SK-N-MC (cell line): ENCODE data around the gene CLASP1.
"Not testable (repeated sequence)": the region's sequence is repeated elsewhere in the genome, so short reads cannot be mapped to it uniquely, and the experiment has no call there.

Source experiments
- DNase-seq: peaks from one replicate; pipeline ENCODE4 v3.0.0-alpha.2; 2011; ENCODE audit warnings: low read depth, low spot score
- H3K27ac ChIP-seq: fragments of 200-600 bp; sonication (generic); 2 replicates; pipeline ENCODE4 v1.5.1; 2016; ENCODE audit warnings: mixed run types
- H3K36me3 ChIP-seq: fragments of 200-600 bp; sonication (generic); 2 replicates; pipeline ENCODE4 v1.6.1; 2017; ENCODE audit warnings: antibody characterized with exemption, low read length, mixed read lengths; ENCODE audit not compliant: insufficient read depth
- H3K4me3 ChIP-seq: fragments of 200-600 bp; sonication (generic); 2 replicates; pipeline ENCODE4 v1.5.1; 2016
- H3K9ac ChIP-seq: fragments of 200-600 bp; sonication (generic); 2 replicates; pipeline ENCODE4 v1.8.0; 2017; ENCODE audit warnings: mixed run types, mixed read lengths; ENCODE audit not compliant: insufficient read length
- H3K9me3 ChIP-seq: fragments of 200-600 bp; sonication (generic); 2 replicates; pipeline ENCODE4 v1.6.1; 2017; ENCODE audit warnings: low read depth, mild to moderate bottlenecking, antibody characterized with exemption, low read length, moderate library complexity, mixed read lengths
- EZH2 ChIP-seq: fragments of 200-600 bp; sonication (generic); IDR thresholded peaks from one replicate; pipeline ENCODE4 v1.6.1; 2017; ENCODE audit warnings: antibody characterized with exemption
- FOXP2 ChIP-seq: optimal IDR thresholded peaks from 2 replicates; pipeline ENCODE3; 2011; ENCODE audit warnings: mild to moderate bottlenecking, moderate library complexity; ENCODE audit not compliant: insufficient read depth; ENCODE audit errors: extremely low read length, control extremely low read depth
- POLR2AphosphoS5 ChIP-seq: IDR thresholded peaks from 2 replicates; pipeline ENCODE4 v1.6.1; 2012; ENCODE audit warnings: mild to moderate bottlenecking, low read depth, low read length, borderline replicate concordance

Gene CLASP1

DNA sequence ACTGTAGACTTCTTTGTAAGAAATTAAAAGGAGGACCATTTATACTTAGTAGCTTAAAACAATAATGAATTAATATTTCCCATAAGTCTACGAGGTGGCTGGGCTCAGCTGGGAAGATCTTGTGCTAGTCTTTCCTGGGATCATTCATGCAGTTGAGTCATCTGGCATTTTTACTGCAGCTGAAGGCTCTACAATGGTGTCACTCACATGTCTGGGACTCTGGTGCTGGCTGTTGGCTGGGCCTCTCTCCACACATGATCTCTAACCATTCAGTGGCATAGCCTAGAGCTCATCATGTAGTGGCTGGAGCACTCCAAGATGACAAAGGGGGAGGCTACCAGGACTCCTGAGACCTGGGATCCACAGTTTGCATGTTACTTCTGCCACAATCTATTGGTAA is 35.5 kb downstream of the CLASP1 start:
- Histone ChIP-seq H3K4me3 (no peak overlapping the region), H3K9ac (no peak overlapping the region), H3K9me3 (no peaks in the 10 kb centered on the region), H3K36me3 (peaks cover 13% of the 10 kb centered on the region), H3K27ac (no peak overlapping the region)
- no peak for DNase-seq
- TF ChIP-seq FOXP2, result no peak
- no peak for TF ChIP-seq POLR2AphosphoS5
- TF ChIP-seq EZH2, result no peak

DNA sequence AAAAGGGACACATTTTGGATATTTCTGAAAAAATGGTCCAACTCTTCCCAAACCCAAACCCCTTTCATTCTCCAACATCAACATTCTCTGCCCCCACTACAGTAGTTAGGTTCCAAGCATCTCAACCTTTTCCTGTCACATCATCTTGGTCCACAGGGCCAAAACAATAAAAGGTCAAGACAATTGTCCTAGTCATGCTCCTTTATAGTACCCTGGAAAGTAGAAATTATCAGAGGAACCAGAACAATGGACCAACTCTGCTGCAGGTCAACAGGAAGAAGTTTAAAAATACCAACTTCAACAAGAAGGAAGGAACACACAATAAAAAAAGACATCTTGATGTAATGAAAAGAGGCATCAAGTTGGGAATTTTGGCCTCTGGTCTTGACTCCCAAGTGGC is 36.1 kb downstream of the CLASP1 start:
- no peak overlapping the region for H3K27ac ChIP-seq
- H3K36me3 ChIP-seq, result peaks cover 13% of the 10 kb centered on the region
- no peaks in the 10 kb centered on the region for H3K9me3 ChIP-seq
- no peak for DNase-seq
- TF ChIP-seq EZH2 (no peak), POLR2AphosphoS5 (no peak), FOXP2 (no peak)
- no peak overlapping the region for H3K4me3 ChIP-seq
- no peak overlapping the region for H3K9ac ChIP-seq

DNA sequence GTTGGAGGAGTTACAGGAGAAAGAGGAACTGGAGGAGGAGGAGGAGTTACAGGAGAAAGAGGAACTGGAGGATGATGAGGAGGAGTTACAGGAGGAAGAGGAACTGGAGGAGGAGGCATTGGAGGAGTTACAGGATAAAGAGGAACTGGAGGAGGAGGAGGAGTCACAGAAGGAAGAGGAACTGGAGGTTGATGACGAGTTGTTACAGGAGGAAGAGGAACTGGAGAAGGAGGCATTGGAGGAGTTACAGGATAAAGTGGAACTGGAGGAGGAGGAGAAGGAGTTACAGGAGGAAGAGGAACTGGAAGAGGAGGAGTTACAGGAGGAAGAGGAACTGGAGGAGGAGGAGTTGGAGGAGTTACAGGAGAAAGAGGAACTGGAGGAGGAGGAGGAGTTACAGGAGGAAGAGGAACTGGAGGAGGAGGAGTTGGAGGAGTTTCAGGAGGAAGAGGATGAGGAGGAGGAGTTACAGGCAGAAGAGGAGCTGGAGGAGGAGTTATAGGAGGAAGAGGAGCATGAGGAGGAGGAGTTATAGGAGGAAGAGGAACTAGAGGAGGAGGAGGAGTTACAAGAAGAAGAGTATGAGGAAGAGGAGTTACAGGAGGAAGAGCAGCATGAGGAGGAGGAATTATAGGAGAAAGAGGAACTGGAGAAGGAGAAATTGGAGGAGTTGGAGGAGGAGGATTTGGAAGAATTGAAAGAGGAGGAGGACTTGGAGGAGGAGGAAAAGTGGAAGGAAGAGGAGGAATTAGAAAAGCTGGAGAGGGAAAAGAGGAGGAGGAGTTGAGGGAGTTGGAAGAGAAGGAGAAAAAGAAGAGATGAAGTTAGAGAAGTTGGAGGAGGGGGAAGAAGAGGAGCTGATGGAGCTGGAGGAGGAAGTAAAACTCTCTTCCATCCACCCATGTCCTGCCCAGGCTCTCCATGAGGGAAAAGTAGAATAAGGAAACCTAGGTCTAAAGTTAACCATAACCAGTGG is 37.2 kb downstream of the CLASP1 start:
- no peaks in the 10 kb centered on the region for H3K9me3 ChIP-seq

GRCh38 chr2:121611048-121611649 is 38.1 kb downstream of the CLASP1 start:
- peaks cover 13% of the 10 kb centered on the region for H3K36me3 ChIP-seq

More for the DNA sequence above, 37.2 kb downstream of the CLASP1 start:
- no peak for TF ChIP-seq POLR2AphosphoS5
- no peak for TF ChIP-seq FOXP2
- TF ChIP-seq EZH2, result no peak
- DNase-seq, result no peak
- Histone ChIP-seq H3K27ac (no peak overlapping the region), H3K9ac (no peak overlapping the region), H3K4me3 (no peak overlapping the region), H3K36me3 (peaks cover 13% of the 10 kb centered on the region)

GRCh38 chr2:121610487-121610874 is 38.8 kb downstream of the CLASP1 start:
- DNase-seq, H3K9ac ChIP-seq, H3K9me3 ChIP-seq, H3K27ac ChIP-seq, H3K4me3 ChIP-seq: not testable (repeated sequence)
- peaks cover 19% of the 10 kb centered on the region for H3K36me3 ChIP-seq

More at GRCh38 chr2:121611048-121611649, 38.1 kb downstream of the CLASP1 start:
- not testable (repeated sequence) for H3K4me3 ChIP-seq, H3K9ac ChIP-seq, H3K27ac ChIP-seq, DNase-seq, H3K9me3 ChIP-seq

DNA sequence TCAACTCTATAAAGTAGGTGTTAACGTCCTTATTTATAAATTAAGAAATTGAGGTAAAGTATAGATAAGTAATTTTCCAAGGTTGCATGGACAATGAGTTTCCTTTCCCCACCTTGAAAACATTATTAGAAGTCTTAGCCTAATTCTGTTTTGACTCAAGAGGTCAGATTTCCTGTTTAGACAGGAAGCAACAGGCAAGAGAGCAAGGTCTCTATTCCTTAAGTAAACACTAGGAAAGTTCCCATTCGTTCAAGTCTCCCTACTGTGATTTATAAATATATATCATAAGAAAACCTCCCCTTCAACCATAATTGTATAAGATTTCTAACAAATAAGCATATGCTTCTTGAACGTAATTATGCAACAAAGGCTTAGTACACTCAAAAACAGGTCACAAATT is 40.3 kb downstream of the CLASP1 start:
- DNase-seq, result no peak
- Histone ChIP-seq H3K27ac (no peak overlapping the region), H3K36me3 (peaks cover 21% of the 10 kb centered on the region), H3K9ac (no peak overlapping the region), H3K4me3 (no peak overlapping the region), H3K9me3 (no peaks in the 10 kb centered on the region)
- TF ChIP-seq POLR2AphosphoS5 (no peak), FOXP2 (no peak), EZH2 (no peak)

DNA sequence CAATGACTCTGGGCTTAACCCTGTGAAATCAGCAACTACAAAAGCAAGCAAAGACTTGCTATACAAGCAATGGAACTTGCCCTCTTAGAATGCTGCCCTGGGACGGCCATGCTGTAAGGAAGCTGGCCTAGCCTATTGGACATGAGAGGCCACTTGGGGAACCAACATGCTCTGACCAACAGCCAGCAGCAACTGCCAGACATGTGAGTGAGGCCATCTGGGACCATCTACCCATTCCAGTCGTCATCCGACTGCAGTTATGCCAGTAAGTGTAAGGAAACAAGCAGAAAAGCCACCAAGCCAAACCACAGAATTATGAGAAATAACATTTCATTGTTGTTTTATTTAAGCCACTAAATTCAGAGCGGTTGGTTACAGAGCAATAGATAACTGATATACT is 40.9 kb downstream of the CLASP1 start:
- Histone ChIP-seq H3K9me3 (no peaks in the 10 kb centered on the region), H3K27ac (no peak overlapping the region), H3K9ac (no peak overlapping the region), H3K36me3 (peaks cover 24% of the 10 kb centered on the region), H3K4me3 (no peak overlapping the region)
- no peak for DNase-seq
- TF ChIP-seq FOXP2, result no peak
- TF ChIP-seq EZH2, result no peak
- TF ChIP-seq POLR2AphosphoS5, result no peak

- peaks cover 31% of the 10 kb centered on the region for H3K36me3 ChIP-seq
- H3K27ac ChIP-seq, result no peak overlapping the region
- no peak overlapping the region for H3K9ac ChIP-seq
- no peaks in the 10 kb centered on the region for H3K9me3 ChIP-seq
- TF ChIP-seq POLR2AphosphoS5 (no peak), FOXP2 (no peak), EZH2 (no peak)
- no peak for DNase-seq
- H3K4me3 ChIP-seq, result no peak overlapping the region
Measured at GRCh38 chr2:121605820-121606733, 43.2 kb downstream of the CLASP1 start.
